K562 (cell line): ENCODE results near the gene PRKAG2. TPM values are rescaled to one million over a fixed set of nuclear protein-coding genes. Genes with fewer than 3 reads are reported as not detected.

Source experiments
- CBX1 ChIP-seq: sonication (generic); IDR thresholded peaks from 2 replicates; pipeline ENCODE4 v1.6.1; 2016; ENCODE audit warnings: antibody characterized with exemption, low read depth, mild to moderate bottlenecking
- CHD1 ChIP-seq: fragments of 200-600 bp; sonication (generic); IDR thresholded peaks from one replicate; pipeline ENCODE4 v1.6.1; 2012; ENCODE audit warnings: mild to moderate bottlenecking, moderate library complexity, low read length, inconsistent platforms
- CREB3 ChIP-seq: fragments of 450-650 bp; conservative IDR thresholded peaks from 2 replicates; pipeline ENCODE4 v1.6.1; 2016; ENCODE audit warnings: missing genetic modification characterization, low read depth, mild to moderate bottlenecking, missing compliant biosample characterization, moderate library complexity
- CTBP1 ChIP-seq: fragments of 450-650 bp; IDR thresholded peaks from 2 replicates; pipeline ENCODE4 v1.6.1; 2016; ENCODE audit warnings: borderline replicate concordance
- GABPA ChIP-seq: fragments of 200-800 bp; sonication (Bioruptor generic); conservative IDR thresholded peaks from 2 replicates; pipeline ENCODE4 v1.6.1; 2016; ENCODE audit warnings: low read depth, missing genetic modification characterization, missing compliant biosample characterization
- RERE ChIP-seq: sonication (generic); formaldehyde crosslinking; IDR thresholded peaks from 2 replicates; pipeline ENCODE4 v1.8.0; 2023; ENCODE audit warnings: missing genetic modification reagents, mild to moderate bottlenecking, borderline replicate concordance
- SLC30A9 ChIP-seq: fragments of 250-450 bp; sonication (Bioruptor Pico); IDR thresholded peaks from 2 replicates; pipeline ENCODE4 v1.8.0; 2022; ENCODE audit warnings: mild to moderate bottlenecking, moderate library complexity
- SMAD2 ChIP-seq: fragments of 150-350 bp; IDR thresholded peaks from 2 replicates; pipeline ENCODE4 v1.6.1; 2014; ENCODE audit warnings: low read depth, mild to moderate bottlenecking, low read length
- STAT5A ChIP-seq: IDR thresholded peaks from 2 replicates; pipeline ENCODE4 v1.6.1; 2012; ENCODE audit warnings: low read length, inconsistent platforms, borderline replicate concordance
- YBX1 ChIP-seq: fragments of 450-650 bp; IDR thresholded peaks from 2 replicates; pipeline ENCODE4 v1.7.1; 2016; ENCODE audit warnings: mild to moderate bottlenecking
- ZNF395 ChIP-seq: fragments of 200-800 bp; sonication (Bioruptor generic); IDR thresholded peaks from 2 replicates; pipeline ENCODE4 v1.6.1; 2017; ENCODE audit warnings: missing genetic modification characterization, missing compliant biosample characterization
- ZZZ3 ChIP-seq: fragments of 450-650 bp; IDR thresholded peaks from 2 replicates; pipeline ENCODE4 v1.6.1; 2016; ENCODE audit warnings: antibody characterized with exemption, mild to moderate bottlenecking, moderate library complexity
- polyA plus RNA-seq, 8 experiments: library from polyadenylated mRNA; depleted of rRNA in 4 of 8; stranded (reverse) in 5 of 8; unstranded in 3 of 8; fragments of >200 nt; fragmentation: Nextera tagmentation in 2 of 8; fragmentation: Illumina TruSeq in 1 of 8; extraction: Ambion mirVana in 2 of 8; extraction: Trizol in 1 of 8; gene quantifications; 2 replicates each; pipeline versions ENCODE4 v1.2.1 to v1.2.3, GENCODE V29; 2011 to 2014; ENCODE audit warnings: inconsistent platforms in 1 of 8, missing spikeins in 1 of 8
- total RNA-seq, 7 experiments: library from RNA; depleted of rRNA in 6 of 7; stranded (reverse); fragments of >200 nt in 6 of 7; fragmentation: Illumina TruSeq in 2 of 7; extraction: Trizol in 2 of 7; gene quantifications; 2 replicates each; pipeline versions ENCODE4 v1.2.1 to v1.2.3, GENCODE V29; 2011 to 2021; ENCODE audit warnings: low replicate concordance in 1 of 7

PRKAG2 gene
- total and polyA plus RNA-seq, 9 of the 15 experiments (the other 6 are each of a cell fraction or from before 2014, with no cell fraction given): 0.99 to 5.6 (median 3.3) TPM

- no peak for TF ChIP-seq RERE (CRISPR knock-in tag)
- TF ChIP-seq ZZZ3: no peak
- no peak for TF ChIP-seq GABPA (tag)
- peak; percentile 73 for TF ChIP-seq CTBP1
- no peak for TF ChIP-seq CREB3
- peak; percentile 69; the same call in 1 of the 2 replicates for TF ChIP-seq CBX1
- no peak for TF ChIP-seq CHD1
- no peak for TF ChIP-seq STAT5A
- no peak for TF ChIP-seq SLC30A9 (CRISPR knock-in tag)
- TF ChIP-seq ZNF395 (CRISPR knock-in tag): no peak
- TF ChIP-seq YBX1: no peak
- TF ChIP-seq SMAD2: no peak
Observed at GRCh38 chr7:151782598-151783448, 94.1 kb downstream of the PRKAG2 start (continued).
